Activated CD8-positive, alpha-beta T cell treated with anti-CD3 and anti-CD28 coated beads for 36 hours (primary cell): ENCODE results near the gene PML. TPM values are rescaled to one million over a fixed set of nuclear protein-coding genes. Genes with fewer than 3 reads are reported as not detected.

Experiments used
- ATAC-seq: fragments of 200-7000 bp; cut with Tn5 transposase; one replicate; pipeline ENCODE4 v1.10.0; 2021; ENCODE audit warnings: mild to moderate bottlenecking, moderate library complexity
- CTCF ChIA-PET: fragments of 350-600 bp; sonication (Branson Sonifier 250); formaldehyde crosslinking; loops from one replicate; lab custom pipeline; 2021; ENCODE audit warnings: antibody characterized with exemption; lab: Charles Lee
- POLR2A ChIA-PET: fragments of 350-600 bp; sonication (Branson Sonifier 250); formaldehyde crosslinking; loops from one replicate; lab custom pipeline; 2021; ENCODE audit warnings: antibody characterized with exemption; lab: Charles Lee
- DNase-seq: peaks from one replicate; pipeline ENCODE4 v3.0.0-alpha.2; 2020
- H3K27ac Mint-ChIP-seq: one replicate; pipeline ENCODE4 v1.8.0; 2021; ENCODE audit warnings: mild to moderate bottlenecking, mixed read lengths
- H3K27me3 Mint-ChIP-seq: one replicate; pipeline ENCODE4 v1.8.0; 2021; ENCODE audit warnings: mixed read lengths
- H3K36me3 Mint-ChIP-seq: one replicate; pipeline ENCODE4 v1.8.0; 2021; ENCODE audit warnings: low read depth, mixed read lengths
- H3K4me1 Mint-ChIP-seq: one replicate; pipeline ENCODE4 v1.8.0; 2021; ENCODE audit warnings: low read depth, mixed read lengths
- H3K4me3 Mint-ChIP-seq: one replicate; pipeline ENCODE4 v1.8.0; 2021; ENCODE audit warnings: mild to moderate bottlenecking, moderate library complexity, mixed read lengths
- H3K9me3 Mint-ChIP-seq: one replicate; pipeline ENCODE4 v1.8.0; 2021; ENCODE audit warnings: mixed read lengths
- CTCF ChIP-seq: fragments of 200-600 bp; IDR thresholded peaks from one replicate; pipeline ENCODE4 v1.8.0; 2022; ENCODE audit warnings: antibody characterized with exemption, mild to moderate bottlenecking
- intact Hi-C: fragments of 100-400 bp; cut with micrococcal nuclease; formaldehyde crosslinking; loops from one replicate; pipeline ENCODE4 v1.10.0; 2022
- total RNA-seq, 2 experiments: library from RNA; stranded (reverse); gene quantifications; one replicate each; pipeline ENCODE4 v1.2.3, GENCODE V29; 2021

Gene PML
- total RNA-seq, 2 experiments from 2014 or later = 48.8 to 49.6 TPM

GRCh38 chr15:73983773-73984172 lies 10.7 kb upstream of the PML start:
- POLR2A ChIA-PET = interaction anchor here (1.2 kb wide), 1 partner anchor 14 kb away, joined by 3 read pairs; no protein-coding TSS in a partner anchor
- peaks cover 29% of the 10 kb centered on the region for H3K4me1 Mint-ChIP-seq
- CTCF ChIA-PET = interaction anchor here (1.4 to 1.8 kb wide), 2 partner anchors 11 kb away, joined by 5 to 11 read pairs; partner anchors contain the start of gene PML
- ATAC-seq (no peak), DNase-seq (no peak)
- H3K27ac Mint-ChIP-seq = no peak overlapping the region
- no peaks in the 10 kb centered on the region for H3K9me3 Mint-ChIP-seq
- intact Hi-C loops = no loop called here
- H3K27me3 Mint-ChIP-seq = no peaks in the 10 kb centered on the region
- TF ChIP-seq CTCF = no peak
- H3K4me3 Mint-ChIP-seq = no peak overlapping the region
- H3K36me3 Mint-ChIP-seq = peaks cover 8% of the 10 kb centered on the region

- ATAC-seq (no peak), DNase-seq (no peak)
- Mint-ChIP-seq H3K9me3 (no peaks in the 10 kb centered on the region), H3K27ac (peak overlapping the region; percentile 35), H3K4me3 (no peak overlapping the region), H3K27me3 (no peaks in the 10 kb centered on the region), H3K36me3 (peaks cover 8% of the 10 kb centered on the region), H3K4me1 (peaks cover 31% of the 10 kb centered on the region)
- intact Hi-C loops = no loop called here
- TF ChIP-seq CTCF = no peak
- POLR2A ChIA-PET = no interaction called here
- CTCF ChIA-PET = interaction anchor here (1.8 to 11.4 kb wide), 2 partner anchors 9 to 10 kb away, joined by 5 to 106 read pairs; partner anchors contain the start of gene PML
These were observed 10.1 kb upstream of the PML start for GRCh38 chr15:73984208-73984979.

- ChIA-PET CTCF (interaction anchor here (1.5 to 11.4 kb wide), 3 partner anchors 9 to 63 kb away, joined by 5 to 106 read pairs (median 5); partner anchors contain the start of gene PML), POLR2A (no interaction called here)
- no peak overlapping the region for H3K4me3 Mint-ChIP-seq
- peak overlapping the region; percentile 35 for H3K27ac Mint-ChIP-seq
- no peaks in the 10 kb centered on the region for H3K9me3 Mint-ChIP-seq
- no peaks in the 10 kb centered on the region for H3K27me3 Mint-ChIP-seq
- ATAC-seq (no peak), DNase-seq (no peak)
- H3K4me1 Mint-ChIP-seq = peaks cover 31% of the 10 kb centered on the region
- TF ChIP-seq CTCF = no peak
- intact Hi-C loops = no loop called here
- peaks cover 8% of the 10 kb centered on the region for H3K36me3 Mint-ChIP-seq
These were observed 9.2 kb upstream of the PML start for GRCh38 chr15:73985101-73985873.

GRCh38 chr15:73986055-73986775 lies 8.3 kb upstream of the PML start:
- H3K36me3 Mint-ChIP-seq = peaks cover 8% of the 10 kb centered on the region
- TF ChIP-seq CTCF = no peak
- peaks cover 34% of the 10 kb centered on the region for H3K4me1 Mint-ChIP-seq
- no peaks in the 10 kb centered on the region for H3K9me3 Mint-ChIP-seq
- CTCF ChIA-PET = interaction anchor here (1.5 to 11.4 kb wide), 2 partner anchors 10 to 62 kb away, joined by 5 to 106 read pairs; no protein-coding TSS in a partner anchor
- no peaks in the 10 kb centered on the region for H3K27me3 Mint-ChIP-seq
- ATAC-seq (no peak), DNase-seq (no peak)
- no peak overlapping the region for H3K27ac Mint-ChIP-seq
- H3K4me3 Mint-ChIP-seq = no peak overlapping the region
- POLR2A ChIA-PET = no interaction called here
- intact Hi-C loops = no loop called here
